ENCODE results near the gene RREB1. TPM values are rescaled to one million over a fixed set of nuclear protein-coding genes. Genes with fewer than 3 reads are reported as not detected.
A peak's percentile ranks its signal among the peaks of the same experiment; 100 is the strongest.
"Not testable (repeated sequence)": the region's sequence is repeated elsewhere in the genome, so short reads cannot be mapped to it uniquely, and the experiment has no call there.

The RREB1 gene
- total RNA-seq, 1 donor from 2014 or later: 57.6 TPM

- Mint-ChIP-seq H3K9me3 (ENCODE audit: unreplicated experiment) (no peaks in the 10 kb centered on the region), H3K27ac (ENCODE audit: unreplicated experiment) (no peak overlapping the region), H3K4me3 (ENCODE audit: unreplicated experiment) (no peak overlapping the region), H3K36me3 (ENCODE audit: low read depth, unreplicated experiment) (peaks cover 6% of the 10 kb centered on the region), H3K27me3 (ENCODE audit: unreplicated experiment) (peaks cover 2% of the 10 kb centered on the region), H3K4me1 (ENCODE audit: unreplicated experiment) (peaks cover 57% of the 10 kb centered on the region)
- DNase-seq (ENCODE audit: low spot score): no peak
- TF ChIP-seq, protein P1, sequence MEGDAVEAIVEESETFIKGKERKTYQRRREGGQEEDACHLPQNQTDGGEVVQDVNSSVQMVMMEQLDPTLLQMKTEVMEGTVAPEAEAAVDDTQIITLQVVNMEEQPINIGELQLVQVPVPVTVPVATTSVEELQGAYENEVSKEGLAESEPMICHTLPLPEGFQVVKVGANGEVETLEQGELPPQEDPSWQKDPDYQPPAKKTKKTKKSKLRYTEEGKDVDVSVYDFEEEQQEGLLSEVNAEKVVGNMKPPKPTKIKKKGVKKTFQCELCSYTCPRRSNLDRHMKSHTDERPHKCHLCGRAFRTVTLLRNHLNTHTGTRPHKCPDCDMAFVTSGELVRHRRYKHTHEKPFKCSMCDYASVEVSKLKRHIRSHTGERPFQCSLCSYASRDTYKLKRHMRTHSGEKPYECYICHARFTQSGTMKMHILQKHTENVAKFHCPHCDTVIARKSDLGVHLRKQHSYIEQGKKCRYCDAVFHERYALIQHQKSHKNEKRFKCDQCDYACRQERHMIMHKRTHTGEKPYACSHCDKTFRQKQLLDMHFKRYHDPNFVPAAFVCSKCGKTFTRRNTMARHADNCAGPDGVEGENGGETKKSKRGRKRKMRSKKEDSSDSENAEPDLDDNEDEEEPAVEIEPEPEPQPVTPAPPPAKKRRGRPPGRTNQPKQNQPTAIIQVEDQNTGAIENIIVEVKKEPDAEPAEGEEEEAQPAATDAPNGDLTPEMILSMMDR (IDR thresholded peaks at IDR 0.05; ENCODE audit: unreplicated experiment): no peak
Observed at GRCh38 chr6:7154341-7155139, 46.8 kb downstream of the RREB1 start.

DNA sequence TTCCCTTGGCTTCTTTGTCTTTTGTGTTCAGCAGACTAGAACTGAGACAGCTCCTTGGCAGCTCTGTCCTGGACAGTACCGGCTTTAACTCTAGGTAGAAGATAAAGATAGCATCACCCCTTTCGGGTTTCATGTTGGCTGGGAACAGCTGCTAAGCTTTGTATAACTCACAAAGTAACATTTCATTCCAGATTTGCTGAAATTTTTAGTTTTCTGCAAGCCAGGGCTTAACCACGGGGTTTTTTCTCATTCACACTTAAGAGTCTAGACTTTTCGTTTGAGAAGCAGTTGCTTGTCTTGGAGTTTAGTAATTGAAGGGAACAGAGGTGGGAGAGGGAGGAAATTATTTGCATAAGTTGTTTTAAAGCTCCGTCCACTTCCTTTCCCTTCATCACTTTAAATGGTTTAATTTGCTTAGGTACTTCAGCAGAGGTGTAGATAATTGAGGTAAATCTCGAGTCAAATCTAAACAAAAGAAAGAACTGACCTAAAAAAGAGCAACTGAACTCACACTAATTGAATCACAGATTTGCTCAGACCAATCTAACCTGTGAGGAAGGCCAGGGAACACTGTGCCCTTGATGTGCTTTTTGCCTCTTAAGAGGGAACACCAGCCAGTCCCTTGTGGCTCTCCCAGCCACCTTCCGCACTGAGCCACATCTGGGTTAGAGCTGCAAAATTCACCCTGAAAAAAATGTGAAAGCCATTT lies 48.3 kb downstream of the RREB1 start:
- DNase-seq (ENCODE audit: low spot score): no peak
- Mint-ChIP-seq H3K27ac (ENCODE audit: unreplicated experiment) (peak overlapping the region; percentile 58), H3K4me1 (ENCODE audit: unreplicated experiment) (peaks cover 49% of the 10 kb centered on the region), H3K9me3 (ENCODE audit: unreplicated experiment) (no peaks in the 10 kb centered on the region), H3K27me3 (ENCODE audit: unreplicated experiment) (peaks cover 2% of the 10 kb centered on the region), H3K4me3 (ENCODE audit: unreplicated experiment) (no peak overlapping the region), H3K36me3 (ENCODE audit: low read depth, unreplicated experiment) (peaks cover 6% of the 10 kb centered on the region)
- TF ChIP-seq, protein P1 (IDR thresholded peaks at IDR 0.05; ENCODE audit: unreplicated experiment): no peak

DNA sequence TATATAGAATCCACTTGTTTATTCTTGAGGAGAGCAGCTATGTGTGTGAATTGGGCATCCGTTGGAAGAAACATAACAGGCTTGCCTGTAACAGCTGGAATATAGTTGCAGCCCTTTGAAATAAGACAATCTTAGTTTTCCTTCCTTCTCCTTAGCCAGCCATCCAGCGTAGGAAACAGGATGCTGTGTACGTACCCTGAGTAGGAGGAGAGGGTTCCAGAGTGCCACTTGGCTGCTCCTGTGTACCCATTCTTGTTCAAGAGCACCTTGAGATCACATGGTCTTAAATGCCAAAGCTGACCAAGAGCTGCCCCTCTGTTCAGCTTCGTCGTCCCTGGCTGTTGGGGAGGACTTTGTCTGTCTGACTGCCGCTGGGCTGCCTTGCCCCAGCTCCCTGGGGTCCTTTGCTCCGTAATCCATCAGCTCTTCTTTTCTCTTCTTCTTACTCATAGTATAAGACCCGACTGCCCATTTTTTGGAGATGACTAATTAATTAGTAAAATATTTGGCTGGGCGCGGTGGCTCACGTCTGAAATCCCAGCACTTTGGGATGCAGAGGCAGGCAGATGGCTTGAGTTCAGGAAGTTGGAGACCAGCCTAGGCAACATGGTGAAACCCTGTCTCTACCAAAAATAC lies 49.0 kb downstream of the RREB1 start:
- Mint-ChIP-seq H3K4me3 (ENCODE audit: unreplicated experiment) (no peak overlapping the region), H3K27ac (ENCODE audit: unreplicated experiment) (no peak overlapping the region), H3K9me3 (ENCODE audit: unreplicated experiment) (no peaks in the 10 kb centered on the region), H3K27me3 (ENCODE audit: unreplicated experiment) (peaks cover 2% of the 10 kb centered on the region), H3K4me1 (ENCODE audit: unreplicated experiment) (peaks cover 53% of the 10 kb centered on the region), H3K36me3 (ENCODE audit: low read depth, unreplicated experiment) (peaks cover 6% of the 10 kb centered on the region)
- TF ChIP-seq, protein P1 (IDR thresholded peaks at IDR 0.05; ENCODE audit: unreplicated experiment): no peak
- no peak for DNase-seq (ENCODE audit: low spot score)

DNA sequence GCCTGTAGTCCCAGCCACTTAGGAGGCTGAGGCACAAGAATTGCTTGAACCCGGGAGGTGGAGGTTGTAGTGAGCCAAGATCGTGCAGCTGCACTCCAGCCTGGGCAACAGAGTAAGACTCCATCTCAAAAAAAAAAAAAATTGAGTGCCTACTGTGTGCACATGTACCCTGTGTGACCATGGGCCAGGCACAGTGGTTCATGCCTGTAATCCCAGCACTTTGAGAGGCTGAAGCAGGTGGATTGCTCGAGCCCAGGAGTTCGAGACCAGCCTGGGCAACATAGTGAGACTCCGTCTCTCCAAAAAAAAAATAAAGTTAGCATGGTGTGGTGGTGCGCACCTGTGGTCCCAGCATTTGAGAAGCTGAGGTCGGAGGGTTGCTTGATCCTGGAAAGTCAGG lies 49.5 kb downstream of the RREB1 start:
- H3K27ac Mint-ChIP-seq (ENCODE audit: unreplicated experiment); H3K9me3 Mint-ChIP-seq (ENCODE audit: unreplicated experiment); H3K4me3 Mint-ChIP-seq (ENCODE audit: unreplicated experiment); H3K36me3 Mint-ChIP-seq (ENCODE audit: low read depth, unreplicated experiment); DNase-seq (ENCODE audit: low spot score); H3K27me3 Mint-ChIP-seq (ENCODE audit: unreplicated experiment): not testable (repeated sequence)
- H3K4me1 Mint-ChIP-seq (ENCODE audit: unreplicated experiment): peaks cover 57% of the 10 kb centered on the region

- TF ChIP-seq, protein P1 (IDR thresholded peaks at IDR 0.05; ENCODE audit: unreplicated experiment): no peak
- H3K4me1 Mint-ChIP-seq (ENCODE audit: unreplicated experiment): peaks cover 55% of the 10 kb centered on the region
- H3K4me3 Mint-ChIP-seq (ENCODE audit: unreplicated experiment): no peak overlapping the region
- H3K27me3 Mint-ChIP-seq (ENCODE audit: unreplicated experiment): peaks cover 2% of the 10 kb centered on the region
- no peak for DNase-seq (ENCODE audit: low spot score)
- H3K36me3 Mint-ChIP-seq (ENCODE audit: low read depth, unreplicated experiment): peaks cover 6% of the 10 kb centered on the region
- H3K9me3 Mint-ChIP-seq (ENCODE audit: unreplicated experiment): no peaks in the 10 kb centered on the region
- peak overlapping the region; percentile 80 for H3K27ac Mint-ChIP-seq (ENCODE audit: unreplicated experiment)
Observed at GRCh38 chr6:7157752-7158616, 50.2 kb downstream of the RREB1 start.

All from endothelial cell (in vitro differentiated cells).